HL-60 (cell line): ENCODE data around the gene ACTA2.

Experiments used
- POLR2AphosphoS5 ChIP-seq: IDR thresholded peaks from 2 replicates; pipeline ENCODE4 v1.6.1; 2012; ENCODE audit warnings: low read depth
- TF ChIP-seq, protein P1 (sequence below): IDR thresholded peaks from one replicate; pipeline ENCODE4 v1.5.1; 2011; ENCODE audit warnings: low read length, control low read depth, inconsistent platforms; ENCODE audit not compliant: insufficient read depth
- TF ChIP-seq, protein P2 (sequence below): IDR thresholded peaks from 2 replicates; pipeline ENCODE4 v1.6.1; 2012; ENCODE audit warnings: low read depth; ENCODE audit not compliant: insufficient replicate concordance

DNA sequence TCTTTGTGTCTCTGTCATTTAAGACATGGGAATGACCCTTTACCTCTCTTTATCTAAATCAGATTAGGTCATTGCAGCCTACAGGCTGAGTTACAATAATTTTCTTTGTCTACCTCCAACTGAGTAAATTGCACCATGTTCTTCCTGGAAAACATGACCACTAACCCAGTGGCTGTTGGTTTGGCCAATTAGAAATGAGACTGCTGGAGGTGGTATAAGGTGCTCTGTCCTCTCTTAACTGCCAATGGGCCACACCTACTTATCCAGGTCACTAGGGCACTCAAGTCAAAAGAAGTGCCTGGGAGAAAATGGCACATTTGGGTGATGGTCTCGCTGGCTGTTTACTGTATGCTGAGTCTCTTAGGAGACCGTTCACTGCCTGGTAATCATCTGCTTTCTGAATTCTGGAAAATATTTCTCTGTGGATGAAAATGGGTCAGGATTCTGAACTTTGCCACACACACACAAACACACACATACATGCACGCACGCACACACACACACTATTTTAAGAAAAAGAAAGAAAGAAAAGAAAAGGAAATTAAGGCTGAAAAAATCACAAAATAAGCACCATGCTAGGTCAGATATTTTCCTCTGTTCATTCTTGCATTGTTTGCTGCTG is 56.1 kb downstream of the ACTA2 start:
- TF ChIP-seq, protein P1, sequence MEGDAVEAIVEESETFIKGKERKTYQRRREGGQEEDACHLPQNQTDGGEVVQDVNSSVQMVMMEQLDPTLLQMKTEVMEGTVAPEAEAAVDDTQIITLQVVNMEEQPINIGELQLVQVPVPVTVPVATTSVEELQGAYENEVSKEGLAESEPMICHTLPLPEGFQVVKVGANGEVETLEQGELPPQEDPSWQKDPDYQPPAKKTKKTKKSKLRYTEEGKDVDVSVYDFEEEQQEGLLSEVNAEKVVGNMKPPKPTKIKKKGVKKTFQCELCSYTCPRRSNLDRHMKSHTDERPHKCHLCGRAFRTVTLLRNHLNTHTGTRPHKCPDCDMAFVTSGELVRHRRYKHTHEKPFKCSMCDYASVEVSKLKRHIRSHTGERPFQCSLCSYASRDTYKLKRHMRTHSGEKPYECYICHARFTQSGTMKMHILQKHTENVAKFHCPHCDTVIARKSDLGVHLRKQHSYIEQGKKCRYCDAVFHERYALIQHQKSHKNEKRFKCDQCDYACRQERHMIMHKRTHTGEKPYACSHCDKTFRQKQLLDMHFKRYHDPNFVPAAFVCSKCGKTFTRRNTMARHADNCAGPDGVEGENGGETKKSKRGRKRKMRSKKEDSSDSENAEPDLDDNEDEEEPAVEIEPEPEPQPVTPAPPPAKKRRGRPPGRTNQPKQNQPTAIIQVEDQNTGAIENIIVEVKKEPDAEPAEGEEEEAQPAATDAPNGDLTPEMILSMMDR: no peak
- TF ChIP-seq, protein P2, sequence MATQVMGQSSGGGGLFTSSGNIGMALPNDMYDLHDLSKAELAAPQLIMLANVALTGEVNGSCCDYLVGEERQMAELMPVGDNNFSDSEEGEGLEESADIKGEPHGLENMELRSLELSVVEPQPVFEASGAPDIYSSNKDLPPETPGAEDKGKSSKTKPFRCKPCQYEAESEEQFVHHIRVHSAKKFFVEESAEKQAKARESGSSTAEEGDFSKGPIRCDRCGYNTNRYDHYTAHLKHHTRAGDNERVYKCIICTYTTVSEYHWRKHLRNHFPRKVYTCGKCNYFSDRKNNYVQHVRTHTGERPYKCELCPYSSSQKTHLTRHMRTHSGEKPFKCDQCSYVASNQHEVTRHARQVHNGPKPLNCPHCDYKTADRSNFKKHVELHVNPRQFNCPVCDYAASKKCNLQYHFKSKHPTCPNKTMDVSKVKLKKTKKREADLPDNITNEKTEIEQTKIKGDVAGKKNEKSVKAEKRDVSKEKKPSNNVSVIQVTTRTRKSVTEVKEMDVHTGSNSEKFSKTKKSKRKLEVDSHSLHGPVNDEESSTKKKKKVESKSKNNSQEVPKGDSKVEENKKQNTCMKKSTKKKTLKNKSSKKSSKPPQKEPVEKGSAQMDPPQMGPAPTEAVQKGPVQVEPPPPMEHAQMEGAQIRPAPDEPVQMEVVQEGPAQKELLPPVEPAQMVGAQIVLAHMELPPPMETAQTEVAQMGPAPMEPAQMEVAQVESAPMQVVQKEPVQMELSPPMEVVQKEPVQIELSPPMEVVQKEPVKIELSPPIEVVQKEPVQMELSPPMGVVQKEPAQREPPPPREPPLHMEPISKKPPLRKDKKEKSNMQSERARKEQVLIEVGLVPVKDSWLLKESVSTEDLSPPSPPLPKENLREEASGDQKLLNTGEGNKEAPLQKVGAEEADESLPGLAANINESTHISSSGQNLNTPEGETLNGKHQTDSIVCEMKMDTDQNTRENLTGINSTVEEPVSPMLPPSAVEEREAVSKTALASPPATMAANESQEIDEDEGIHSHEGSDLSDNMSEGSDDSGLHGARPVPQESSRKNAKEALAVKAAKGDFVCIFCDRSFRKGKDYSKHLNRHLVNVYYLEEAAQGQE: no peak
- no peak for TF ChIP-seq POLR2AphosphoS5
